ENCODE results near the gene TTC9B.

The TTC9B gene

DNA sequence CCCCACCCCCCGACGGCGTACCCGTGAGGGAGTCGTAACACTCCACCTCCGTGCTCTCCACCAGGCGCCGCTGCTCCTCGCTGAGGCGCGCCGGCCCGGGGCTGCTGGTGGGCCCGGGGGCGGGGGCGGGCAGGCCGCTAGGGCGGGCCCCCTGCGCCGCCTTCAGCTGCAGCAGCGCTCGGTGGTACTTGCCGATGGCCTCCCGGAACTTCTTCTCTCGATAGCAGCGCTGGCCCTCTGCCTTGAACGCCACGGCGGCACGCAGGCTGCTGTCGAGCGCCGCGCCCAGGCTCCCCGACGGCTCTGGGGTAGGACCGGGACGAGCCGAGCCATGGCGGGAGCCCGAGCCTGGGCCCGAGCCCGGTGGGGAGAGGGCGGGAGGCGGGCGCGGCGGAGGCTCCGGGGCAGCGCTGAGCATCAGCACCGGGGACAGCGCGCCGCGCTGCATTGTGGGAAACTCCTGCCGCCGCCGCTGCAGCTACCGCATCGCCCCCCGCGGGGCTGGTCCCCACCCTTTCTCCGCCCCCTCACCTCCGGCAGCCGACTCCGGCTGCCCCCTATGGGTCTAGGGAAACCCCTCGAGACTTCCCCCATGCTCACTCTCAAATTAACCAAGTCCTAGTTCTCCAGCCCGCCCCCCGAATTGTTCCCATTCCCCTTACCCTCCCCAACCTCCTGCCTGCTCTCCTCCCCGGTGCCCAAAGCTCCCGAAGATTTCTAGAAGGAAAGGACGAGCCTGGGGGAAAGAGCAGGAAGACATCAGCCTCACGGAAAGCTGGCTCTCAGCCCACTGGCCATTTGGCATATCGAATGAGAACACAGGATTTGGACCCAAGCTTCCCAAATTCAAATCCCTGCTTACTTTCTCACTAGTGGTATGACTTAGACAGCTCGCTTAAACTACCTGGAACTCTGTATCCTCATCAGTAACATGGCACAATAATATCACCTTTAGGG is at the start of gene TTC9B:
TSS of gene TTC9B (minus strand) at position 451 of the 957 bp plus-strand sequence. CDS start at position 448, 3 bp downstream.
- no peak for DNase-seq

DNA sequence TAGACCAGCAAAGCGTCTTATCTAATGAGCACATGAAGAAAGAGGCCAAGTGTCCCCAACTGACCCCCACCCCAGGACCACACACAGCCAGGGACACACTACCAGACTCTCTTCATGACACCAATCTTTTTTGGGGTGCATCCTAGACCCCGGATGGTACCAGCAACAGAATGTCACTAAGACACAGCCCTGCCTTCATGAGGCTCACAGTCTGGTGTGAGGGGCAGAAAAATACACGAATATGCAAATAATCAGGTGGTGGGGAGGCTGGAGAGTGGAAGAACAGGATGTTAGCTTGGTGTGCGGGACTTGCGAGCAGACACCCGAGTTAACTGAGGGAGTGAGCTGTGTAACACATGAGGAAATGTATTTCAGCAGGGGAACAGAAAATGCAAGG is 49.4 kb upstream of the TTC9B start:
- no peak for DNase-seq

DNA sequence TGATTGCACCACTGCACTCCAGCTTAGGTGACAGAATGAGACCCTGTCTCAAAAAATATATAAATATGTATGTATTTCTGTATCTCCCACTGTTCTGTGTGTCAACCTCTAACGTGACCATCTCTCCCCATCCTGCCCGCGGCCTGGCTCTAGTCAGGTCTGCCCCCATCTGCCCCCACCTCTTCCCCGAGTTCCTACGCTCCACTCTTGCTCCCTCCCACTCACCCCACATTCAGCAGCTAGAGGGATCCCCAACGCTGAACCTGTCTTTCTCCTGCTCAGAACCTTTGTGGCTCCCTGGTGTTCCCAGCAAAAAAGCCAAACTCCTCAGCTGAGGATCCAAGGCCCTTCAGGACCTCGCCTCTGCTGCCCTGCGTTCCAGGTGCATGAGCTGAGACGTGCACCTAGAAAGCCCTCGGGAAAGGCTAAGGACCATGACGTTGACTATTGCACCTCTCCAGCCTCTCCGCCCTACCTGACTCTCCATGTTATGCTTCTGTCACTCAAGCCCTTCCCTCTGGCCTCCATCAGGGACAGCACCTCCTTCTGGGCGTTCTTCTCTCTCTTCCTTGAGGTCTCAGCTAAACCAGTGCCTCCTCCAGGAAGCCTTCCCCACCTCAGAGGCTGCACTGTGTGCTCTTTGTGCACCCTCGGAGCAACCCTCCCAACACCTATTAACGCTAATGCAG is 48.9 kb upstream of the TTC9B start:
- no peak for DNase-seq

DNA sequence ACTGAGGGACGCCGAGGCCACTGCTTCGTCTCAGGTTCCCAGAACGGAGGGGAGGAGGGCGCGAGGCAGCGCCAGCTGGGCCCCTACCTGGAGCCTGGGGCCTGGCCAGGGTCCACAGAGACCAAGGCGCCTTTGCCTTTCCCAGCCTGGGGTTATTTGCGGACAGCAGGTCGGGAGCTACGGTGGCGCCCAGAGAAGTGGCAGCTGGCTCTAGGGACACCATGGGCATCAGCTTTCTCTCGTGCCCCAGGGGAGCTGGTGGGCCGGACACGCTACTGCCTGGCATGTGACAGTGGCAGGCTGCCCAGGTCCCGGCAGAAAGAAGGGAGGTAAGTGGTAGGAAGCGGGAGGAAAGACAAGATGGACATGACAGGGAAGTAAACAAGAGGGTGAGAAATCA is 47.9 kb upstream of the TTC9B start:
- DNase-seq, result no peak

DNA sequence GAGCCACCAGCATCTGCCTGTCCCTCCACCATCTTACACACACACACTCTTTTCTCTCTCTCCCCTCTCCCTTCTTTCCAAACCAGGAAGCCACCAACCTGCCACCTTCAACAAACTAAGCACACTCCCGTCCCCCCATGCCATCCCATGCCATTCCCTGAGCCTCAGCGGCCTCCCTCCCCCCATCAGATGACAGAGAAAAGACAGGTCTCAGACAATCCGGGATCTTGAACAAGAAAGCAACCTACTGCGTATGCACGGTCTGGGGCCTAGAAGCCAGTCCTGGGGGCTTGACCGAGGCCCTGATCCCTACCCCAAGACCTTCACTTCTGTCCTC is 47.5 kb upstream of the TTC9B start:
- no peak for DNase-seq

DNA sequence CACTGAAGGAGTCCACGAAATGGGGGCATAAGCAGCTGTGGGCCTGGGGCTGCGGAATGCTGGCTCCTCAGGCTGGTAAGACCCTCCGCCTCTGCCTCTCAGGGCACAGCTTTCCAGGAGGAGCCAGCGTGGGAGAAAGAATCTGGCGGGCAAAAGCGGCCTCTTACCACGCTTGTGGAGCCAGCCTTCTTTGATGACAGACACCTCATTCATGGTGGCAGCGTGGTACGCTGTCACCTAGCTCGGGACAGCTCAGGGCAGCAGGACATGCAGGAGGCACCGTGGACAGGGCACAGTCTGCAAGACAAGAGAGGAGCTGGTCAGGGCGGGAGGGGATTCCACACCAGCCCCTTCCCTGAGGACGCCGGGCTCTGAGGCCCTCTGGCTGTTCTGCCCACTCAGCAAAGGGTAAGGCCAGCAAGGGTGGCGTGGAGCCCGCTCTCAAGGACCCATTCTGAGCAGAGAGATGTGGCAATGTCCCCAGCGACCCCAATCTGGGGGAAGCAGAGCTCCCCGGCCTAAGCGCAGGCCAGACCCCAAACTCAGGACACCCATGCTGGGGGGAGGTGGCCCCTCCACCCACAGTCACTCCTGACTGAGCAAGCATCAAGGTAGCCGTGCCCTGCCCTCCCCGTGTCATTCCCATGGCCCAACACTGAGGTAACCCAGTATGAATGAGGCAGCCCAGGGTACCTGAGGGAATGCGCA is 47.0 kb upstream of the TTC9B start:
- DNase-seq, result no peak

DNA sequence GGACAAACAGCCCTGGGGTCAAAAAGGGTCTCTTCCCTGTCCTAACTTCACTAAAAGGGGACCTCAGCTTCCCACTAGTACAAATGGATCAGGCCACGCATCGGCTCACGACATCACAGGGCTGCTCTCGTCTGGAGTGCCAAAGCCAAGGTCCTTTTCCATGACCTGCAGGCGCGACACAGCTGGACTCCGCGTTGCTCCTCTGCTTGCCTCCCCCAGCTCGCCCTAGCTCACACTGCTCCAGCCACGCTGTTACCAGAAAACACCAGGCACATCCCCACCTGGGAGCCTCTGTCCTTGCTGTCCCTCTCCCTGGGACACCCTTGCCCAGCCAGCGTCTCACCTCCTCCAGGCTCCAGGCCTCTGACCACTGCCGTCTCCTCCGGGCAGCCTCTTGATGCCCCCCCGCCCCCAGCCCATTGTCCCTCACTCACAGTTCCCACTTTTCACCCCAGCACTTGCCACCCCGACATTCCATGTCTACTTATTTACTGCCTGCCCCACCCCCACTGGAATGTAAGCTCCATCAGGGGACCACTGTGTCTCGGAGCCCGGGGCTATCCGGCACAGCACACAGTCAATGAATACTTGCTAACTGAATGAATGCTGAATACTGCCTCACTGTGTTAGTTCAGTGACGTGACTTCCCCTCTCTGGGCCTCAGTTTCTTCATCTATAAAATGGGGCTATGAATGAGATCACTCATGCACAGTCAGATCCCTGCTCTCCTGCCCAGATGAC is 46.3 kb upstream of the TTC9B start:
- no peak for DNase-seq

DNA sequence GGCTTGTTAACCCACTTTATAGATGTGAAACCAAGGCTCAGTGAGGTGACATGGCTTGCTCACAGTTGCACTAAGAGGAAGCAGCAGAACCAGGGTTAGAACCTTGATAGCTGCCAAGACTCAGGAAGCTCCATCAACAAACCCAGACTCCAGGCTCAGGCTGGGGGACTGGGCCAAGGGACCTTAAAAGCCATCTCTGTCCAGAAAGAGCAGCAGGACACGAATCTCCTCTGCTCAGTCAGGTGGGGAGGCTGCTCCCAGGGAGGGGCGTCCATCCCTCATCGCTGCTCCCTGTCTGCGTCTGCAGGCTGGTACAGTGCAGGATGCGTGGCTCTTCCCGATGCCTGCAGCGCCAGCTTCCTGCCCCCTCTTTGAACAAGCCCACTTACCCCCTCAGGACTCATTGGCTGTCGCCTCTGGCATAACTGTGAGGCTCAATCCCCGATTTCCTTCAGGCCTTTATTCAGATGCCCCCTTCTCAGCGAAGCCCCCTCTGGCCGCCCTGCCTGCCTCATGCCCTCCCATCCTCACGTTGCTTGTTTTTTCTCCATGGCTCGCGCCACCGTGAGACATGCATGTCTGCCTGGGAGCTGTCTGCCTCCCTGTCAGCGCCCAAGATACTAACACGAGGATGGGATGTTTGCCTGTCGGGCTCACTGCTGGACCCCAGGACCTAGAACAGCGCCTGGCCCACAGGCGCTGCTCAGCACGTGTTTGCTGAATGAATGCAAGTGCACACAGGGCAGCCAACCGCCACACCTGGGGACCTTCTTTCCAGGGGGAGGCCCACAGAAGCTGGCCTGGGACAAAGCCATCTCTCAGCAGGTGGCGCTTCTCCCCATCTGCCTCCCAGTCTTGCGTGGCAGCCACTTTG is 45.5 kb upstream of the TTC9B start:
- DNase-seq, result no peak

DNA sequence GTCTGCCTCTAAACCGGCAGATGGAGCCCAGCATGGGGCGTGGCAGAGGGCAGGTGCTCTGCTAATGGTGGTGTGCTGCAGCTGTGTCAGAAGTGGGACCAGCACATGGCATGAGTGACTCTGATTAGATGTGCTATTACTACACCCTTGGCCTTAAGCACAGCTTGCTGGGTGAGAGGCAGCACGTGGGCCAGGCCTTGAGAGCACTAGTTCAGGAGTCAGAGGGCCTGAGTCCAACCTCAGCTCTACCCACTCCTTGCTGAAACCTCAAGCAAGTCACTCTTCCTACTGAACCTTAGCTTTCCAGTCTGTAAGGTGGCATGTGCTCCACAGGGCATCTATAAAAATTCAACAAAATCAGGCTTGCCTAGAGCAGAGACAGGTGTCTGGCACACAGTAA is 44.2 kb upstream of the TTC9B start:
- no peak for DNase-seq

DNA sequence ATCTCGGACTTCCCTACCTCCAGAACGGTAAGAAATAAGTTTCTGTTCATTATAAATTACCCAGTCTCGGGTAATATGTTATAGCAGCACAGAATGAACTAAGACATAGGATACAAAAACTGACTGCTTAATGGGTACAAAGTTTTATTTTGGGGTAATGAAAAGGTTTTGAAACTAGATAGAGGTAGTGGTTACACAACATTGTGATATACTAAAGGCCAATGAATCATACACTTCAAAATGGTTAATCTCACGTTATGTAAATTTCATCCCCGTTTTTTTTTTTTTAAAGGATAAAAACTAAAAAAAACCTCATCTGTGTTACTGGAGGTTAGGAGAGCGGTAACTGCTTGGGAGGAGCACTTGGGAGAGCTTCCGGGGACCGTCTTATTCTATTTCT is 43.4 kb upstream of the TTC9B start:
- DNase-seq, result no peak

DNA sequence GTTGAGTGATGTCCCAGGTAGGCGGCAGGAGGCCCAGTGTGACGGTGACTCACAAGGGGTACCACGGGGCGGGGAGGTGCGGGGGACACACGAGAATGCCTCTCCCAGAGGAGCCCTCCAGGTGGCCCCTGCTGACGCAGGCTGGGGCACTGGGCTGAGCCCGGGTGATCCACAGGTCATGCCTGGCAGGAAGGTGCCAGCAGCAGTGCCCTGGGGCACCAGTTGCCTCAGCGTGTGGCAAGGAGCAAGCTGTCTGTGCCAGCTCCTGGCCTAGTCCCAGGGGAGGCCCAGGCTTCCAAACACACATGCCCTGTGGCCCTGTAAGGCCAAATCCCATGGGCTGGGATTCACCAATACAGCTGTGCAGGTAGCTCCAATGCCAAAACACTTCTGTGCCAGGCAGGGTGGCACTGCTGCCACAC is 38.9 kb upstream of the TTC9B start:
- no peak for DNase-seq

DNA sequence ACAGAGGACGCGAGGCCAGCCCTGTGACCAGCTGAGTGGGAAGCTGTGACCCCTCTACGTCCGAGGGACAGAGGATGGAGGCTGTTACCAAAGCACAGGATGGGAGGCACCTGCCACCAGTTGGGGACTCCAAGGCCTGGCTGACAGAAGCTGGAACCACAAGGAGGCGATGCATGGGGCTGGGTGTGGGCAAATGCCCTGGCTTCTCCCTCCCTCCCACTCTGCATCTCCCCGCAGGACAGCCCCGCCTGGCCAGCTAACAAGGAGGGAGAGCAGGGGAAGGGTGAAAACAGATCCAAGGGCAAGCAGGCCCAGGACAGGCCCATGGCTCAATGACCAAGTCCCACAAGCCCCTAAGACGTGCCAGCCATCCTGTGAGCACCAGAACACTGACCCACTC is 38.3 kb upstream of the TTC9B start:
- no peak for DNase-seq

DNA sequence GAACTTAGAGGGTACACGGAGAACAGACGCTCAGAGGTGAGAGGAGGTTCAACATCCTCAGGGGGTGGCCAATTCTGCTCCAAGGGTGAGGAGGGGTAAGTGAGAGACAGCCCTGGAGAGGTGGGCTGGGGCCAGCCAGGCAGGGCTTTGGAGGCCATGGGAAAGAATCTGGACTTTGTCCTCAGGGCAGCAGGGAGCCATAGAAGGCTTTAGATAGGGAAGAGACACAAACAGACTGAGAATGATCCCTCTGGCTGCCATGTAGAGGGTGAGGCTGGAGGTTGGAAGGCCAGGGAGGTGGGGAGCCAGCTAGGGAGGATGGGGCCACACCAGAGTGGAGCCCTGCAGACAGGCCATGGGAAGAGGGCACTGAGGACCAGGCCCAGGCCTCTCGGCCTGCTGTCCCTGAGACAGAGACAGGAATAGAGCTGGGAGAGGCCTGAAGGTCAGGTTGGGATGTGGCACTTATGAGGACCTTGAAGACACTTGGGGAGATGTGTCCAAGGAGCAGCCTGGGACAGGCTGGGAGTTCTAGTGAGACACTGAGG is 37.5 kb upstream of the TTC9B start:
- no peak for DNase-seq

DNA sequence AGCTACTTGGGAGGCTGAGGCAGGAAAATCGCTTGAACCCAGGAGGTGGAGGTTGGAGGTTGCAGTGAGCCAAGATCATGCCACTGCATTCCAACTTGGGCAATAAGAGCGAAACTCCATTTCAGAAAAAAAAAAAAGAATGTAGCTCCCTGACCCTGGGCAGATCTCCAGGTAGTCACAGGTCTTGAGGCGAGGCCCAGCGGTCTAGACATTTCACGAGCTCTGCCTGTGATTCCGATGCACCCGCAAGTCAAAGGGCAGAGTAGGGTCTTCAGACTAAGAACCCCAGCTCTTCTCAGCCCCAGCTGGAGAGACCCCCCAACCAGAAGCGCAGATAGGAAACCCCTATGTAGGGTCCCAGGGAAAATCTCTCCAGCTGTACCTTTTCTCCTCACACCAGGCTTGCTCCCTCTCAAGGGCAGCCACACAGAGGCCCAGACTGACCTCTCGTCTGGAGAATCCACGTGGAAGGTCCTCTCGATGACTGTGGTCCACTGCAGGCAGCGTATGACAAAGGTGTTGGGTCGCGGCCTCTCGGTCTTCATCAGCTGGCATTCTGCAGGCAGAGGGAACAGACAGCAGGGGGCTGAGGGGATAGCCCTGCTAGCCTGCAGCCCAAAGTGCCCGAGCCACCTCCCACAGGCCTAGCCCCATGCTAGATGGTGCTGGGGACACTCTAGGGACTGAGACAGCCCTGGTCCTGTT is 36.7 kb upstream of the TTC9B start:
- DNase-seq, result no peak

DNA sequence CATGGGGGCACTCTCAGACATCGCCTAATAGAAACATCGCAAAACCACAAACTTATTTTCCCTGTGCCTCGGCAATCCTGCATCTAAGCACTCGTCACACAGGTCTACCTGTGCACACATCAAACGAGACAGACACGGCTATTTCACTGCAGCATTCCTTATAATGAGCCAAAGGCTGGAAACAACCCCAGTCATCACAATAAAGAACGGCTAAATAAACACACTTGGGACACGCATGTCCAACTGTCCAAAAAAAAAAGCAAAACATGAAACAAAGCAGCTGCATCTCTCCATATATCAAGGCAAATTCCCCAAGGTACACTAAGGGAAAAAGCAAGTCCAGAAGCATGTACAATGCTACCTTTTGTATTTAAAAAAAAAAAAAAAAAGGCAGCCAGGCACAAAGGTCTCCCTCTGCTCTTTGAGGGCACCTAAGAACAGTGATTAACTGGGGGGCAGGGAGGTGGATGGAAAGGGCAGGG is 35.5 kb upstream of the TTC9B start:
- DNase-seq, result no peak

DNA sequence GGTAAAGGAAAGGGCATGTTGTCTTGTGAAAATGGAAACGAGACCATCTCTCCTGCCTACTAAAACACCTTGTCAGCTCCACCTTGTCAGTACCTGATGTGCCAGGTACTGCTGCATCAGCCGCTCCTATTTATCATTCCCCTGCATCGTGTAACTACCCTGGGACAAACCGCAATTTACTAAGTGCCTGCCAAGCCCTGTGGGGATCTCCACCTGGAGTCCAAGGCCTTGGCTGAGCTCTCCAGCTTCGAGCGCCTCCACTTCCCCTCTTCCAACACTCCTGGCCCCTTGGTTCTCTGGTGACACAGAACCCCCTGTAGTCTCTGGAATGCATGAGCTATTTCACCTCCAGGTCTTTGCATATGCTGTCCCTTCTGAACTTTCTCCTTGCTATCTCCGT is 34.2 kb upstream of the TTC9B start:
- DNase-seq, result no peak

DNA sequence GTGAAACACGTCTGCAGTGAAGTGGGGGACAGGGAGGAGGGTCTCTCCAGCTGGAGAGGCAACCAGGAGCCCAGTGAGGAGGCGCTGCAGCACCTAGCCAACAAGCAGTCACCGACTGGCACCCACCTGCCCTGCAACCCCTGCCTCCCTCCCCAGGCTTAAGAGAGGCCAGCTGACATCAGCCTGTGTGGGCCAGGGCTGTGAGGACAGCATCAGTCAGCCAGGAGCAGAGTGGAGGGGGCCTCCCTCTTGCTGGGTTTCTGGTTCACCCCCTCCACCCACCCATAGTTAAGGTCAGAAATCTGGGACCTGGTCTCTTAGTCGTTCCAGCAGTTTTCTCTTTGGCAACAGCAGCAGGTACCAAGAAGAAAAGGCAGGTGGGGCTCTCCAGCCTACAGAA is 33.8 kb upstream of the TTC9B start:
- no peak for DNase-seq

DNA sequence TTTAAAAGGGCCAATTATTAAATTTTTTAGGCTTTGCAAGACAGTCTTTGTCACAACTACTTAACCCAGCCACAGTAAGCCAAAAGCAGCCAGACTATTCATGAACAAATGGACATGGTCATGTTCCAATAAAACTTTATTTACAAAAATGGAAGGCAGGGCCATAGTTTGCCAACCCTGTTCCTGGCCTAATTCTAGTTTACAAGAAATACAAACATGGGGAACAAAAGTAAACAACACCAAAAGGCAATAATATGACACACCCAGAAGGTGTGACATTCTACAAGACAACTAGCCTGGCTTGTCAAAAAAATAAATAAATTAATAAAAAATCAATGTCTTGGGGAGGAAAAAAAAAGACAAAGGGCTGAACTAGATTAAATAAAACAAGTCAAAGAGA is 33.1 kb upstream of the TTC9B start:
- no peak for DNase-seq

DNA sequence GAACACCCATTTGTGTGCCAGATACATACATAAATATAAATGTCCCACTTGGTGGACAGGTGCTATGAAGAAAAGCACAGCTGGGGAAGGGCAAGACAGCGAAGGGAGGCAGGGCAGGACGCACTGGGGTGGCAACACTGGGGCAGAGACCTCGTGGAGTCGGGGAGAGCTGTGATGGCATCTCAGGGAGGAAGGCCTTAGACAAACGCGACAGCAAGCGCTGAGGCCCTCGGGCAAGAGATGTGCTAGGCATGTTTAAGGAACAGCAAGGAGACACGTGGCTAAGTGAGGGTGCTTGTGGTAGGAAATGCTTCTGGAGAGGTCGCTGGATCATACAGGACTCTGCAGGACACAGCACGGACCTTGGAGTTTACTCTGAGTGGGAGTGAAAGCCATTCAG is 31.6 kb upstream of the TTC9B start:
- no peak for DNase-seq

DNA sequence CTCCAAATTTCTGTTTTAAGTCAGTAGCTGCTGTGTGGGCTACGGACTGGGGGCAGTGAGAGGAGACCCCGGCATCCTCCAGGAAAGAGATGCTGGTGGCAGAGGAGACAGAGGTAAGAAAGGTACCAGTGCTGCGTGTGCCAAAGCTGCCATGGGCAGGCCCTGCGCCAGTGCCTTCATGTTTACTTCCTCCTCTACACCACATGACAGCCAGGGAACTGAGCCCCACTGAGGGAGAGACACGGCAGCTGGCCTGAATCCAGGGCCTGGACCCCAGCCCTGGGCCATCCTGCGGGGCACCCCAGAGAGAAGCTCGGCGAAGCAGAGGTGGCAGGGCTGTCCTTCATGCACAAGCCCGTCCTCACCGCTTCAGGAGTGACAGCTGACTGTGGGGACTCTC is 31.0 kb upstream of the TTC9B start:
- DNase-seq, result no peak

DNA sequence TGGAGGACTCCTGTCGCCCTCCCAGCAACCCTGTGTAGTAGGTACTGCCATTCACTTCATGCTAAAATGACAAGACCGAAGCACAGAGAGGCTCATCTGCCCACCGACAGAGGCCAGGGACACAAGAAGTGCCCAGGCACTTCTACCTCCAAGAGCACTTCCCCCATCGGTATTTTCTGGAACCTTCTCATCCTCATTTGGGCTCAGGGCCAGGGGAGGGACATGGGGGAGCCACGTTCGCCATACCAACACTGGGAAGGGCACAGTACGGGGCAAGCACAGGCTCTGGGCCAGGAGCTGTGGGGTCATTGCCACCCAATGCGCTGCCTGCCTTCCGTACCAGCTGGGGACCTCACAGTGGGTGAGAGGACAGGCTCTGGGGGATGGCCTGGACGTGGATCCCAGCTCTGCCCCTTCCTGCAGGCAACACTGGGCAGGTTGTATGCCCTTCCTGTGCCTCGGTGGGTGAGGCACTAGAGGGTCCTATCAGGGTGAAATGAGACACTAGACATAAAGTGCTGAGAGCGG is 29.6 kb upstream of the TTC9B start:
- DNase-seq, result no peak

All from activated T-cell treated with anti-CD3 and anti-CD28 coated beads for 4 hours (primary cell).